ENCODE measurements around the gene CEP72. TPM values are rescaled to one million over a fixed set of nuclear protein-coding genes. Genes with fewer than 3 reads are reported as not detected.

Gene CEP72
- polyA plus RNA-seq, 1 of the 3 experiments (the other 2 are of a cell fraction), result 4.4 TPM

GRCh38 chr5:642481-642880, 30.3 kb downstream of the CEP72 start:
- no peak for DNase-seq
- WGBS (ENCODE audit: low lambda C conversion rate), result 92% methylated on average over 7 of the region's 14 CpGs
- CTCF ChIA-PET, result no interaction called here

GRCh38 chr5:643351-643801, 31.2 kb downstream of the CEP72 start:
- Histone ChIP-seq H2AFZ (ENCODE audit: low read depth) (no peak overlapping the region), H3K9me3 (no peaks in the 10 kb centered on the region), H3K9ac (no peak overlapping the region), H3K4me1 (ENCODE audit: control insufficient read depth in 1 of 2, insufficient read depth in 2 of 2, low read depth in 1 of 2, low read length in 1 of 2) (no peaks in the 10 kb centered on the region), H4K20me1 (ENCODE audit: insufficient read depth) (no peaks in the 10 kb centered on the region), H3F3A (replicated peaks; ENCODE audit: insufficient read depth) (peaks cover 6% of the 10 kb centered on the region), H3K27me3 (ENCODE audit: insufficient read depth) (no peaks in the 10 kb centered on the region), H3K4me2 (no peak overlapping the region), H3K79me2 (ENCODE audit: insufficient read depth) (no peaks in the 10 kb centered on the region), H3K27ac (ENCODE audit: low read depth in 2 of 2, low read length in 1 of 2) (no peak overlapping the region), H3K4me3 (ENCODE audit: low read depth in 2 of 2, low read length in 1 of 2) (no peak overlapping the region), H3K9me2 (no peaks in the 10 kb centered on the region), H3K36me3 (replicated peaks in 1 of 2; ENCODE audit: control insufficient read depth in 1 of 2, insufficient read depth in 2 of 2, low read length in 1 of 2) (peaks cover 6 to 34% of the 10 kb centered on the region in 2 experiments)
- ChIA-PET CTCF (no interaction called here), POLR2A (no interaction called here)
- WGBS (ENCODE audit: low lambda C conversion rate), result 98% methylated on average over 10 of the region's 21 CpGs
- TF ChIP-seq NFIC (IDR thresholded peaks at IDR 0.05; ENCODE audit: borderline replicate concordance), result no peak
- TF ChIP-seq TAF1 (IDR thresholded peaks at IDR 0.05; ENCODE audit: borderline replicate concordance, low read depth, low read length), result no peak
- DNase-seq, result no peak

More at GRCh38 chr5:642481-642880, 30.3 kb downstream of the CEP72 start:
- Histone ChIP-seq H3K36me3 (replicated peaks in 1 of 2; ENCODE audit: control insufficient read depth in 1 of 2, insufficient read depth in 2 of 2, low read length in 1 of 2) (peaks cover 1 to 38% of the 10 kb centered on the region in 2 experiments), H3K27me3 (ENCODE audit: insufficient read depth) (no peaks in the 10 kb centered on the region), H2AFZ (ENCODE audit: low read depth) (no peak overlapping the region), H3K4me3 (ENCODE audit: low read depth in 2 of 2, low read length in 1 of 2) (no peak overlapping the region), H3K9me2 (no peaks in the 10 kb centered on the region), H3K9me3 (no peaks in the 10 kb centered on the region), H3K27ac (ENCODE audit: low read depth in 2 of 2, low read length in 1 of 2) (no peak overlapping the region), H3K79me2 (ENCODE audit: insufficient read depth) (no peaks in the 10 kb centered on the region), H3F3A (replicated peaks; ENCODE audit: insufficient read depth) (no peaks in the 10 kb centered on the region), H4K20me1 (ENCODE audit: insufficient read depth) (no peaks in the 10 kb centered on the region), H3K4me2 (no peak overlapping the region), H3K9ac (no peak overlapping the region), H3K4me1 (ENCODE audit: control insufficient read depth in 1 of 2, insufficient read depth in 2 of 2, low read depth in 1 of 2, low read length in 1 of 2) (no peaks in the 10 kb centered on the region)
- POLR2A ChIA-PET, result no interaction called here
- TF ChIP-seq FOXJ3 (CRISPR knock-in tag; IDR thresholded peaks at IDR 0.05) (no peak), USF2 (IDR thresholded peaks at IDR 0.05; ENCODE audit: borderline replicate concordance, low read depth, low read length) (no peak), NRF1 (IDR thresholded peaks at IDR 0.05; ENCODE audit: low read depth, low read length) (no peak), RAD21 (IDR thresholded peaks at IDR 0.05; ENCODE audit: low read length) (no peak), SIN3A (IDR thresholded peaks at IDR 0.05; ENCODE audit: borderline replicate concordance, low read depth, low read length) (no peak), TCF12 (IDR thresholded peaks at IDR 0.05) (no peak), YY1 (IDR thresholded peaks at IDR 0.05; ENCODE audit: low read depth) (no peak), GABPA (IDR thresholded peaks at IDR 0.05; ENCODE audit: low read depth) (no peak), PBX3 (IDR thresholded peaks at IDR 0.05) (no peak)

- H3K4me3 ChIP-seq (ENCODE audit: low read depth in 2 of 2, low read length in 1 of 2), result no peak overlapping the region
- H3K4me2 ChIP-seq, result no peak overlapping the region
- H3K4me1 ChIP-seq (ENCODE audit: control insufficient read depth in 1 of 2, insufficient read depth in 2 of 2, low read depth in 1 of 2, low read length in 1 of 2), result no peaks in the 10 kb centered on the region
- peaks cover 6% of the 10 kb centered on the region for H3F3A ChIP-seq (replicated peaks; ENCODE audit: insufficient read depth)
- ChIA-PET POLR2A (no interaction called here), CTCF (no interaction called here)
- TF ChIP-seq EZH2phosphoT487 (IDR thresholded peaks at IDR 0.05; ENCODE audit: borderline replicate concordance, low read depth), result no peak
- no peak for TF ChIP-seq ZBTB33 (IDR thresholded peaks at IDR 0.05; ENCODE audit: borderline replicate concordance, low read depth)
- no peak for TF ChIP-seq MXI1 (IDR thresholded peaks at IDR 0.05; ENCODE audit: low read depth, low read length)
- TF ChIP-seq TAF1 (IDR thresholded peaks at IDR 0.05; ENCODE audit: borderline replicate concordance, low read depth, low read length), result no peak
- TF ChIP-seq FOXJ3 (CRISPR knock-in tag; IDR thresholded peaks at IDR 0.05), result no peak
- TF ChIP-seq MEF2A (IDR thresholded peaks at IDR 0.05; ENCODE audit: borderline replicate concordance, low read depth), result no peak
- no peaks in the 10 kb centered on the region for H3K27me3 ChIP-seq (ENCODE audit: insufficient read depth)
- H2AFZ ChIP-seq (ENCODE audit: low read depth), result no peak overlapping the region
- H3K27ac ChIP-seq (ENCODE audit: low read depth in 2 of 2, low read length in 1 of 2), result no peak overlapping the region; a peak in 1 of 4 replicates
- no peaks in the 10 kb centered on the region for H3K9me2 ChIP-seq
- no peak overlapping the region for H3K9ac ChIP-seq
- no peaks in the 10 kb centered on the region for H4K20me1 ChIP-seq (ENCODE audit: insufficient read depth)
- DNase-seq, result no peak
- no peaks in the 10 kb centered on the region for H3K9me3 ChIP-seq
- no peaks in the 10 kb centered on the region for H3K79me2 ChIP-seq (ENCODE audit: insufficient read depth)
- H3K36me3 ChIP-seq (replicated peaks in 1 of 2; ENCODE audit: control insufficient read depth in 1 of 2, insufficient read depth in 2 of 2, low read length in 1 of 2), result peaks cover 6 to 34% of the 10 kb centered on the region in 2 experiments
- 85% methylated on average over 2 of the region's 11 CpGs for WGBS (ENCODE audit: low lambda C conversion rate)
Observed at GRCh38 chr5:643811-644271, 31.7 kb downstream of the CEP72 start.

Measured in SK-N-SH (cell line).